C4-2B (cell line): Measurements from ENCODE around the gene ITGB3BP.

Source experiments
- ZFX ChIP-seq: fragments of 450-650 bp; IDR thresholded peaks from 2 replicates; pipeline ENCODE4 v1.6.1; 2017
- TF ChIP-seq, protein P1 (sequence below): fragments of 450-650 bp; conservative IDR thresholded peaks from 2 replicates; pipeline ENCODE4 v1.5.1; 2017; ENCODE audit warnings: mild to moderate bottlenecking

GRCh38 chr1:63435161-63435560 lies 87.9 kb downstream of the ITGB3BP start:
- TF ChIP-seq, protein P1, sequence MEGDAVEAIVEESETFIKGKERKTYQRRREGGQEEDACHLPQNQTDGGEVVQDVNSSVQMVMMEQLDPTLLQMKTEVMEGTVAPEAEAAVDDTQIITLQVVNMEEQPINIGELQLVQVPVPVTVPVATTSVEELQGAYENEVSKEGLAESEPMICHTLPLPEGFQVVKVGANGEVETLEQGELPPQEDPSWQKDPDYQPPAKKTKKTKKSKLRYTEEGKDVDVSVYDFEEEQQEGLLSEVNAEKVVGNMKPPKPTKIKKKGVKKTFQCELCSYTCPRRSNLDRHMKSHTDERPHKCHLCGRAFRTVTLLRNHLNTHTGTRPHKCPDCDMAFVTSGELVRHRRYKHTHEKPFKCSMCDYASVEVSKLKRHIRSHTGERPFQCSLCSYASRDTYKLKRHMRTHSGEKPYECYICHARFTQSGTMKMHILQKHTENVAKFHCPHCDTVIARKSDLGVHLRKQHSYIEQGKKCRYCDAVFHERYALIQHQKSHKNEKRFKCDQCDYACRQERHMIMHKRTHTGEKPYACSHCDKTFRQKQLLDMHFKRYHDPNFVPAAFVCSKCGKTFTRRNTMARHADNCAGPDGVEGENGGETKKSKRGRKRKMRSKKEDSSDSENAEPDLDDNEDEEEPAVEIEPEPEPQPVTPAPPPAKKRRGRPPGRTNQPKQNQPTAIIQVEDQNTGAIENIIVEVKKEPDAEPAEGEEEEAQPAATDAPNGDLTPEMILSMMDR = no peak
- no peak for TF ChIP-seq ZFX
